ENCODE measurements around the gene MED13.

GRCh38 chr17:62073993-62074392, 8.9 kb upstream of the MED13 start:
- TF ChIP-seq CTCF (IDR thresholded peaks at IDR 0.05): no peak
- TF ChIP-seq POLR2A (IDR thresholded peaks at IDR 0.05): no peak

Data from uterus (tissue), 2 donors.